Endothelial cell of umbilical vein (primary cell): ENCODE data around the gene UNC5A. TPM values are rescaled to one million over a fixed set of nuclear protein-coding genes. Genes with fewer than 3 reads are reported as not detected.

ENCODE experiments used
- BruUV-seq: library from RNA; stranded (reverse); fragments of 400-500 nt; replicated peaks from 2 replicates; lab custom pipeline; 2021; lab: Mats Ljungman, UMichigan
- CTCF ChIA-PET: fragments of 300-600, 350-600 bp; sonication (Branson Sonifier 250); formaldehyde crosslinking; loops from one replicate; lab custom pipeline; 2021; ENCODE audit warnings: antibody characterized with exemption, inconsistent platforms; lab: Charles Lee
- POLR2A ChIA-PET: fragments of 300-600, 350-600 bp; sonication (Branson Sonifier 250); formaldehyde crosslinking; loops from one replicate; lab custom pipeline; 2021; ENCODE audit warnings: antibody characterized with exemption, inconsistent platforms; lab: Charles Lee
- DNase-seq: peaks from one replicate; pipeline ENCODE4 v3.0.0-alpha.2; 2011; ENCODE audit warnings: low read depth, low spot score
- FAIRE-seq: peaks from 2 replicates; lab custom pipeline; 2011; peaks lifted over from hg19 to GRCh38; lab: Jason Lieb, UNC
- H2AFZ ChIP-seq: 2 replicates; pipeline ENCODE4 v1.6.0; 2012; ENCODE audit warnings: low read depth, low read length, control low read depth, inconsistent platforms
- H3K27ac ChIP-seq: 2 replicates; pipeline ENCODE4 v1.5.1; 2011; ENCODE audit warnings: low read depth, mild to moderate bottlenecking, control low read depth, low read length, moderate library complexity; ENCODE audit not compliant: insufficient read depth
- H3K27me3 ChIP-seq, 2 experiments: 2 replicates each; pipeline versions ENCODE4 v1.6.0 to v1.6.1; 2011; ENCODE audit warnings: low read length in 2 of 2, mixed read lengths in 1 of 2; ENCODE audit not compliant: control insufficient read depth in 2 of 2, insufficient read depth in 2 of 2
- H3K36me3 ChIP-seq, 2 experiments: 2 replicates in 1 of 2; 3 replicates in 1 of 2; pipeline ENCODE4 v1.5.1; 2011; ENCODE audit warnings: low read length in 2 of 2, mild to moderate bottlenecking in 1 of 2, moderate library complexity in 1 of 2; ENCODE audit not compliant: control insufficient read depth in 2 of 2, insufficient read depth in 2 of 2; ENCODE audit errors: extremely low read depth in 1 of 2
- H3K4me1 ChIP-seq: 3 replicates; pipeline ENCODE4 v1.5.1; 2011; ENCODE audit warnings: mild to moderate bottlenecking, low read length; ENCODE audit not compliant: control insufficient read depth, insufficient read depth; ENCODE audit errors: extremely low read depth
- H3K4me2 ChIP-seq: 2 replicates; pipeline ENCODE4 v1.6.1; 2011; ENCODE audit warnings: low read length, control low read depth, mixed read lengths; ENCODE audit not compliant: insufficient read depth
- H3K4me3 ChIP-seq, 3 experiments: fragments of 200-600 bp in 1 of 3; sonication (generic), shearing (Covaris generic) in 1 of 3; replicated peaks in 1 of 3; 2 replicates each; pipeline ENCODE4 v1.5.1; 2011 to 2016; ENCODE audit warnings: control low read depth in 3 of 3, low read length in 3 of 3, mild to moderate bottlenecking in 2 of 3, inconsistent platforms in 1 of 3, low read depth in 1 of 3, moderate library complexity in 1 of 3; ENCODE audit not compliant: insufficient read depth in 1 of 3
- H3K79me2 ChIP-seq: 2 replicates; pipeline ENCODE4 v1.6.0; 2012; ENCODE audit warnings: low read length, inconsistent platforms; ENCODE audit not compliant: control insufficient read depth, insufficient read depth
- H3K9ac ChIP-seq: replicated peaks from 2 replicates; pipeline ENCODE3; 2011; ENCODE audit warnings: low read length, control low read depth; ENCODE audit not compliant: insufficient read depth; ENCODE audit errors: extremely low read depth
- H3K9me1 ChIP-seq: replicated peaks from 3 replicates; pipeline ENCODE4 v1.6.0; 2011; ENCODE audit warnings: mild to moderate bottlenecking, low read length; ENCODE audit not compliant: control insufficient read depth, insufficient read depth; ENCODE audit errors: extremely low read depth
- H3K9me3 ChIP-seq: replicated peaks from 2 replicates; pipeline ENCODE4 v1.5.1; 2012; ENCODE audit warnings: low read length, inconsistent platforms; ENCODE audit not compliant: control insufficient read depth, insufficient read depth
- H4K20me1 ChIP-seq: replicated peaks from 2 replicates; pipeline ENCODE3; 2011; ENCODE audit warnings: mild to moderate bottlenecking, low read length; ENCODE audit not compliant: control insufficient read depth, insufficient read depth; ENCODE audit errors: extremely low read depth
- CTCF ChIP-seq, 2 donors: IDR thresholded peaks; 1 replicate in 1 of 2; 2 replicates in 1 of 2; pipeline ENCODE4 v1.5.1; 2011; ENCODE audit warnings: low read length in 2 of 2, mild to moderate bottlenecking in 2 of 2, moderate library complexity in 2 of 2, control low read depth in 1 of 2, inconsistent platforms in 1 of 2, low read depth in 1 of 2; ENCODE audit not compliant: insufficient read depth in 1 of 2; ENCODE audit errors: extremely low read depth in 1 of 2
- FOS ChIP-seq: IDR thresholded peaks from 2 replicates; pipeline ENCODE4 v1.6.1; 2011; ENCODE audit warnings: mild to moderate bottlenecking, low read length, moderate library complexity, borderline replicate concordance; ENCODE audit not compliant: insufficient read depth
- JUN ChIP-seq: IDR thresholded peaks from 2 replicates; pipeline ENCODE4 v1.6.1; 2011; ENCODE audit warnings: borderline replicate concordance, low read depth; ENCODE audit not compliant: insufficient read length, insufficient read depth
- MAX ChIP-seq: IDR thresholded peaks from 2 replicates; pipeline ENCODE4 v1.6.1; 2011; ENCODE audit not compliant: insufficient read depth, insufficient read length
- MYC ChIP-seq: IDR thresholded peaks from one replicate; pipeline ENCODE4 v1.6.1; 2011; ENCODE audit warnings: mild to moderate bottlenecking, low read depth, low read length
- POLR2AphosphoS5 ChIP-seq: IDR thresholded peaks from 2 replicates; pipeline ENCODE4 v1.6.1; 2012; ENCODE audit warnings: low read depth, mild to moderate bottlenecking, control low read depth, low read length, moderate library complexity; ENCODE audit not compliant: insufficient read depth
- dilution Hi-C: fragments of 300-500 bp; cut with MboI; formaldehyde crosslinking; loops from one replicate; pipeline ENCODE4 v1.15.0; 2019; ENCODE audit warnings: low sequenced_read_pairs; ENCODE audit not compliant: extremely low pct_ligation_motif_present
- intact Hi-C: fragments of 100-400 bp; cut with micrococcal nuclease; formaldehyde crosslinking; loops from one replicate; pipeline ENCODE4 v1.10.0; 2022
- polyA plus RNA-seq, 4 experiments: library from polyadenylated mRNA; depleted of rRNA in 3 of 4; stranded (reverse) in 3 of 4; unstranded in 1 of 4; fragments of >200 nt; gene quantifications; 2 replicates each; pipeline versions ENCODE4 v1.2.1 to v1.2.3, GENCODE V29; 2011 to 2012; ENCODE audit warnings: missing spikeins in 1 of 4
- total RNA-seq: library from RNA; stranded (reverse); gene quantifications from 2 replicates; pipeline ENCODE4 v1.2.3, GENCODE V29; 2021

Gene UNC5A
- total and polyA plus RNA-seq, 2 donors (not counting 3 experiments of a cell fraction or from before 2014, with no cell fraction given): 0.08 to 0.22 TPM

GRCh38 chr5:176806137-176806536, 4.2 kb upstream of the UNC5A start:
- CTCF ChIA-PET: interaction anchor here (1.4 kb wide), 1 partner anchor 146 kb away, joined by 5 read pairs; no protein-coding TSS in a partner anchor
- POLR2A ChIA-PET: no interaction called here
- no peak for FAIRE-seq

More at GRCh38 chr5:176806137-176806536, 4.2 kb upstream of the UNC5A start:
- no peak overlapping the region for H3K4me3 ChIP-seq
- TF ChIP-seq JUN (no peak), CTCF (IDR thresholded peaks at IDR 0.05; ENCODE audit: extremely low read depth in 1 of 2, insufficient read depth in 1 of 2, low read depth in 1 of 2, low read length in 2 of 2) (no peak), MAX (no peak), FOS (no peak), MYC (no peak), POLR2AphosphoS5 (no peak)
- H4K20me1 ChIP-seq: no peaks in the 10 kb centered on the region
- no peak overlapping the region for H3K27ac ChIP-seq
- dilution Hi-C loops: no loop called here
- intact Hi-C loops: no loop called here
- no TSS peak for BruUV-seq
- H3K9me3 ChIP-seq: no peaks in the 10 kb centered on the region
- peaks cover 3% of the 10 kb centered on the region for H3K4me1 ChIP-seq
- no peak overlapping the region for H2AFZ ChIP-seq
- H3K36me3 ChIP-seq: no peaks in the 10 kb centered on the region
- peak; percentile 16 for DNase-seq
- H3K27me3 ChIP-seq: peaks cover 13 to 16% of the 10 kb centered on the region in 2 experiments
- H3K4me2 ChIP-seq: no peak overlapping the region
- no peak overlapping the region for H3K9ac ChIP-seq
- no peaks in the 10 kb centered on the region for H3K79me2 ChIP-seq
- no peaks in the 10 kb centered on the region for H3K9me1 ChIP-seq
